ENCODE measurements around the gene PSMB11. TPM values are rescaled to one million over a fixed set of nuclear protein-coding genes. Genes with fewer than 3 reads are reported as not detected.
A peak's percentile ranks its signal among the peaks of the same experiment; 100 is the strongest.

Gene PSMB11
- total RNA-seq, 1 donor from 2014 or later: not detected

GRCh38 chr14:23071921-23072539, 30.0 kb downstream of the PSMB11 start:
- Mint-ChIP-seq H3K9me3 (no peaks in the 10 kb centered on the region), H3K4me3 (peak overlapping the region; percentile 98), H3K27ac (peak overlapping the region; percentile 92), H3K4me1 (peaks cover 39% of the 10 kb centered on the region), H3K27me3 (no peaks in the 10 kb centered on the region), H3K36me3 (ENCODE audit: low read depth) (peaks cover 77% of the 10 kb centered on the region)
- no peak for ATAC-seq (ENCODE audit: low read depth)
- POLR2A ChIA-PET: interaction anchor here (0.7 to 4.0 kb wide), 8 partner anchors 10 to 306 kb away, joined by 3 to 36 read pairs (median 5); partner anchors contain the start of genes ACIN1, C14orf119, OXA1L and PSMB5
- no peak for TF ChIP-seq CTCF (IDR thresholded peaks at IDR 0.05)
- intact Hi-C loops (cut with micrococcal nuclease): loop anchor here (1.0 kb wide), 1 partner anchor 22 kb away; no protein-coding TSS in a partner anchor
- DNase-seq: no peak
- CTCF ChIA-PET: interaction anchor here (1.0 to 3.3 kb wide), 9 partner anchors 13 to 308 kb away, joined by 3 to 15 read pairs (median 5); partner anchors contain the start of genes ACIN1, C14orf119 and CDH24

DNA sequence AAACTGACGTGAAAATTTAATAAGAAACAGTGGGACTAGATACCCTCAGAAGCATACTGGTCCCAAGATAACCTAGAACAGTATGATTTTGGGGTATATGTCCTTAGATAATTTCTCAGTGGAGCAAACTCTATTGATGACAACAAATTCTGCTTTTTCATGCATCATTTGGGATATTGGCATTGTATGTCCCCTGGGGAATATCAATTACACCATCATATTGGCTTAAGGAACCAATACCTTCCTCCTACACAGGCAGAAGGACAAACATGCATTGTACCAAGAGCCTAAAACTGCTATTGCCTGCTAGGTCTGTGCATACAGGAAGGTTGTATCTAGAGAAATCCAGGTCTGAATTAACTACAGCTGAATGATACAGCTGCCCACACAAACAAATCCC, 32.9 kb downstream of the PSMB11 start:
- POLR2A ChIA-PET: interaction anchor here (0.5 to 1.2 kb wide), 3 partner anchors 12 to 246 kb away, joined by 4 read pairs; no protein-coding TSS in a partner anchor
- ATAC-seq (ENCODE audit: low read depth) (no peak), DNase-seq (no peak)
- intact Hi-C loops (cut with micrococcal nuclease): loop anchor here (5.0 kb wide), 1 partner anchor 222 kb away; no protein-coding TSS in a partner anchor
- Mint-ChIP-seq H3K9me3 (no peaks in the 10 kb centered on the region), H3K27ac (no peak overlapping the region), H3K4me3 (no peak overlapping the region), H3K4me1 (peaks cover 25% of the 10 kb centered on the region), H3K36me3 (ENCODE audit: low read depth) (peaks cover 82% of the 10 kb centered on the region), H3K27me3 (no peaks in the 10 kb centered on the region)
- TF ChIP-seq CTCF (IDR thresholded peaks at IDR 0.05): no peak
- CTCF ChIA-PET: interaction anchor here (1.2 to 1.3 kb wide), 2 partner anchors 18 to 46 kb away, joined by 3 read pairs; no protein-coding TSS in a partner anchor

DNA sequence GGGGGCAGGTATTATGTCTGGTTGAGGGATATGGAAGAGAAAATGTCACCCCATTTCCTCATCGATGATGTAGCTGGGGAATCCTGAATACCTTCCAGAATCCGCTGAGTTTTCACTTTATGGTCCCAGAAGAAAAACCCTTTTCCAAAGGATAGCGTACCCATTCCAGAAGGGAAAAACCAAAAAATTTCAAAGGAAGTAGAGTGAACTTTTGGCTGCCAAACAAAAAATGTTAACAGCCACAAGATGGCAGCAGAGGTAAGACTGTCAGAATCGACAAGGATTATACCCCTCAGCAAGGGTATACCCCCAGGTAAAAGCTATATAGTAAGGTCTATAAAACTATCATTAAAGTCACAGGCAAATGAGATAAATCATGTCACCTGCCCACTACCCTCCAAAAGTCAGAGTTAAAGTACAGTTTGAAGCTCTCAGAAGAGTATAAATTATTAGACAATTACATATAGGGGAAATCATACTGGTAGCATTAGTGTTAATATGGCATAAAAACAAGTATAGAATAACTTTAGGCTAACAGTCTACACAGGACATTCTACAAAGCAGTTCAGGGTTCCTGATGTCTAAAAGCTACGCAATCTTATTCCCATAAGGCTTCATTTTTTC, 34.9 kb downstream of the PSMB11 start:
- ATAC-seq (ENCODE audit: low read depth): peak; percentile 67
- no peak for DNase-seq
- no peaks in the 10 kb centered on the region for H3K27me3 Mint-ChIP-seq
- no peak overlapping the region for H3K4me3 Mint-ChIP-seq
- ChIA-PET POLR2A (interaction anchor here (1.2 to 2.7 kb wide), 2 partner anchors 8 to 18 kb away, joined by 4 to 17 read pairs; partner anchors contain the start of genes ACIN1 and C14orf119), CTCF (interaction anchor here (0.7 to 3.5 kb wide), 18 partner anchors 8 to 306 kb away, joined by 3 to 35 read pairs (median 5); partner anchors contain the start of genes ACIN1, C14orf119, CDH24 and SLC7A8)
- H3K27ac Mint-ChIP-seq: no peak overlapping the region
- intact Hi-C loops (cut with micrococcal nuclease): loop anchor here (1.0 to 5.0 kb wide), 3 partner anchors 43 to 220 kb away; no protein-coding TSS in a partner anchor
- no peak for TF ChIP-seq CTCF (IDR thresholded peaks at IDR 0.05)
- no peaks in the 10 kb centered on the region for H3K9me3 Mint-ChIP-seq
- H3K36me3 Mint-ChIP-seq (ENCODE audit: low read depth): peaks cover 92% of the 10 kb centered on the region
- peaks cover 7% of the 10 kb centered on the region for H3K4me1 Mint-ChIP-seq

GRCh38 chr14:23077962-23078361, 36.0 kb downstream of the PSMB11 start:
- Mint-ChIP-seq H3K27ac (no peak overlapping the region), H3K4me3 (no peak overlapping the region), H3K36me3 (ENCODE audit: low read depth) (peaks cover 85% of the 10 kb centered on the region), H3K4me1 (peaks cover 3% of the 10 kb centered on the region), H3K9me3 (no peaks in the 10 kb centered on the region), H3K27me3 (no peaks in the 10 kb centered on the region)
- CTCF ChIA-PET: interaction anchor here (0.7 to 3.5 kb wide), 15 partner anchors 8 to 108 kb away, joined by 3 to 35 read pairs (median 8); partner anchors contain the start of genes ACIN1, C14orf119 and SLC7A8
- intact Hi-C loops (cut with micrococcal nuclease): loop anchor here (1.0 to 5.0 kb wide), 3 partner anchors 42 to 219 kb away; no protein-coding TSS in a partner anchor
- TF ChIP-seq CTCF (IDR thresholded peaks at IDR 0.05): no peak
- ATAC-seq (ENCODE audit: low read depth) (no peak), DNase-seq (no peak)
- POLR2A ChIA-PET: interaction anchor here (1.2 to 2.7 kb wide), 2 partner anchors 9 to 17 kb away, joined by 4 to 17 read pairs; partner anchors contain the start of genes ACIN1 and C14orf119
